ENCODE results near the gene RHBDL1.

DNA sequence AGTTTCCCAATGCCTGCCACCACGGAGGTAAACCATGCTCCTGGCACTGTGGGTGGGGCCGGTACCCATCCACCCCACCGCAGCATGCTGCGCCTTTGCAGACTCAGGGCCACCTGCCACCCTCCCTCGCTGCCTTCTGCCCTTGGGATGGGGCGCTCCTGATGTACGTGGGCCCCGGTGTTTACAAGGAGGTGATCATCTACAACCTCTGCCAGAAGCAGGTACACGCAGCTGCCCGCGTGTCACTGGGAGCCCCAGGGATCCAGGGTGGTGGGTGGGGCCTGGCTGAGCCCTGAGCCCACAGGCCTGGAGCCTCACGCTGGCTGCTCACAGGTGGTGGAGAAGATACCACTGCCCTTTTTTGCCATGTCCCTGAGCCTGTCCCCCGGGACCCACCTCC lies 8.9 kb upstream of the RHBDL1 start:
- TF ChIP-seq, protein P1, sequence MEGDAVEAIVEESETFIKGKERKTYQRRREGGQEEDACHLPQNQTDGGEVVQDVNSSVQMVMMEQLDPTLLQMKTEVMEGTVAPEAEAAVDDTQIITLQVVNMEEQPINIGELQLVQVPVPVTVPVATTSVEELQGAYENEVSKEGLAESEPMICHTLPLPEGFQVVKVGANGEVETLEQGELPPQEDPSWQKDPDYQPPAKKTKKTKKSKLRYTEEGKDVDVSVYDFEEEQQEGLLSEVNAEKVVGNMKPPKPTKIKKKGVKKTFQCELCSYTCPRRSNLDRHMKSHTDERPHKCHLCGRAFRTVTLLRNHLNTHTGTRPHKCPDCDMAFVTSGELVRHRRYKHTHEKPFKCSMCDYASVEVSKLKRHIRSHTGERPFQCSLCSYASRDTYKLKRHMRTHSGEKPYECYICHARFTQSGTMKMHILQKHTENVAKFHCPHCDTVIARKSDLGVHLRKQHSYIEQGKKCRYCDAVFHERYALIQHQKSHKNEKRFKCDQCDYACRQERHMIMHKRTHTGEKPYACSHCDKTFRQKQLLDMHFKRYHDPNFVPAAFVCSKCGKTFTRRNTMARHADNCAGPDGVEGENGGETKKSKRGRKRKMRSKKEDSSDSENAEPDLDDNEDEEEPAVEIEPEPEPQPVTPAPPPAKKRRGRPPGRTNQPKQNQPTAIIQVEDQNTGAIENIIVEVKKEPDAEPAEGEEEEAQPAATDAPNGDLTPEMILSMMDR (conservative IDR thresholded peaks at IDR 0.05; ENCODE audit: low read length), result no peak
- no peak for TF ChIP-seq EZH2phosphoT487 (IDR thresholded peaks at IDR 0.05; ENCODE audit: borderline replicate concordance)
